Brain microvascular endothelial cell (primary cell): ENCODE results near the gene CARMIL3.

ENCODE experiments used
- DNase-seq: peaks from one replicate; pipeline ENCODE4 v3.0.0-alpha.2; 2020
- H3K27ac ChIP-seq: fragments of 250-450 bp; sonication (Bioruptor Pico); 2 replicates; pipeline ENCODE4 v1.5.1; 2020; ENCODE audit warnings: mild to moderate bottlenecking, moderate library complexity
- H3K27me3 ChIP-seq: fragments of 250-450 bp; sonication (Bioruptor Pico); replicated peaks from 2 replicates; pipeline ENCODE4 v1.5.1; 2020; ENCODE audit warnings: mild to moderate bottlenecking
- H3K36me3 ChIP-seq: fragments of 250-450 bp; sonication (Bioruptor Pico); replicated peaks from 2 replicates; pipeline ENCODE4 v1.5.1; 2020; ENCODE audit warnings: mild to moderate bottlenecking
- H3K4me3 ChIP-seq: 2 replicates; pipeline ENCODE4 v1.5.1; 2011; ENCODE audit warnings: low read depth, mild to moderate bottlenecking, control low read depth, low read length, moderate library complexity
- CTCF ChIP-seq: IDR thresholded peaks from 2 replicates; pipeline ENCODE4 v1.5.1; 2011; ENCODE audit warnings: low read depth, mild to moderate bottlenecking, moderate library complexity, low read length, control low read depth, inconsistent platforms; ENCODE audit errors: missing control alignments
- in situ Hi-C: cut with HindIII; loops from 2 replicates; pipeline ENCODE4 v1.10.0; 2017; ENCODE audit warnings: low sequenced_read_pairs, low pct_ligation_motif_present

The CARMIL3 gene

GRCh38 chr14:24060443-24060842 is 8.6 kb downstream of the CARMIL3 start:
- in situ Hi-C loops: no loop called here
- DNase-seq: no peak
- Histone ChIP-seq H3K4me3 (no peak overlapping the region), H3K27ac (no peak overlapping the region), H3K36me3 (no peaks in the 10 kb centered on the region), H3K27me3 (no peaks in the 10 kb centered on the region)
- TF ChIP-seq CTCF: no peak

GRCh38 chr14:24060984-24061913 is 9.4 kb downstream of the CARMIL3 start:
- TF ChIP-seq CTCF: no peak
- in situ Hi-C loops: no loop called here
- DNase-seq: no peak
- Histone ChIP-seq H3K27me3 (no peaks in the 10 kb centered on the region), H3K27ac (no peak overlapping the region), H3K4me3 (no peak overlapping the region), H3K36me3 (no peaks in the 10 kb centered on the region)

- Histone ChIP-seq H3K27me3 (no peaks in the 10 kb centered on the region), H3K27ac (no peak overlapping the region), H3K36me3 (no peaks in the 10 kb centered on the region), H3K4me3 (no peak overlapping the region)
- in situ Hi-C loops: no loop called here
- TF ChIP-seq CTCF: no peak
- no peak for DNase-seq
Observed at GRCh38 chr14:24062216-24062980, 10.6 kb downstream of the CARMIL3 start.

- no peak for DNase-seq
- no peak overlapping the region for H3K4me3 ChIP-seq
- in situ Hi-C loops: no loop called here
- no peaks in the 10 kb centered on the region for H3K36me3 ChIP-seq
- no peaks in the 10 kb centered on the region for H3K27me3 ChIP-seq
- TF ChIP-seq CTCF: no peak
- no peak overlapping the region for H3K27ac ChIP-seq
Observed at GRCh38 chr14:24063263-24063836, 11.5 kb downstream of the CARMIL3 start.

GRCh38 chr14:24064091-24064795 is 12.4 kb downstream of the CARMIL3 start:
- H3K27me3 ChIP-seq: no peaks in the 10 kb centered on the region
- H3K4me3 ChIP-seq: no peak overlapping the region
- H3K36me3 ChIP-seq: no peaks in the 10 kb centered on the region
- in situ Hi-C loops: no loop called here
- no peak for TF ChIP-seq CTCF
- H3K27ac ChIP-seq: no peak overlapping the region
- no peak for DNase-seq
